HG03159 (cell line): ENCODE results near the gene AGBL1.

ENCODE experiments used
- ATAC-seq: cut with Tn5 transposase; IDR thresholded peaks from one replicate; pipeline ENCODE4 v1.9.1; 2021; ENCODE audit warnings: mild to moderate bottlenecking, moderate library complexity; ENCODE audit not compliant: unreplicated experiment

AGBL1 gene

DNA sequence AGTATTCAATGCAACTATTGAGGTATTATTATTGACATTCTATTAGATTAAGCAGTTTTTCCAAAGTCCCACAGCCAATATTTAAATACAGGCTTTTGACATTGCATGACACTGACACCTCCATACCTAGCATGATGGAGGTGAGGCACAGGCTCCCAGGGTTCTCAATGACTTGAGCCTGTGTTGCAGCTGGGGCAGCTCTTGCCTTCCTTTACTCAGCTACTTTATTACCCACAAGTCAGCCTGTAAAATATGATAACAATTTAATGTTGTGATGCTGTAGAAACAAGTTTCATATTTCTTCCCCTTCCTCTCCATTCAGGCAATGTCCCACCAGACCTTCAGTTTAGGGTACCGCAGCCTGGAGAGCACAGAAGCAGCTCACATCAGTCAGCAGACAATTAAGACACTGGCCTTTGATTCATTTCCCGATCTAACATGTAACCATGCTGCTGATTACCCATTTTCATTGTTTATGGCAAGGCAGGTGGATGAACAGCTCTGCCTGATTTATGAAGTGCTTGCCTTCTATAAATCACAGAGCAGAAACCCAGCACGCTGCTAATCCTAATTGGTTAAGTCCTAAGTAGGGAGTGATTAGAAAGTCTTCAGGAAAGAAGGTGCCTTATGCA, 826.1 kb downstream of the AGBL1 start:
- ATAC-seq = no peak

DNA sequence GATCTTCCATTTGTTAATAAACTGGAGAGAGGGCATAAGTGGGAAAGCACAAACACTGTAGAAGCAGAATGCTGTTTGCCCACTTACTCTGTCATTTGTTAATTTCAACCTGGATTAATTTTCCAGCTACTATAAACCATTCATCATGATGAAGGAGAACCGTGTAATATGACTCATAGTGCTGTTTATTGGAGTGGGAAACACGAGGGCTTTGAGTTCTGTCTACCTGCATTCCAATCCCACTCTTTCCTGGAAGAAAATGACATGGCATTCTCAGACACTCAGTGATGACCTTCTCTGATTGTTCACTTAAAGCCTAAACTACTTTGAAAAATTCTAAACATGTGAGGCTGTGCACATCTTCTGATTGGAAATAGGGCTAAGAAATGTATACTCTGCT, 826.7 kb downstream of the AGBL1 start:
- ATAC-seq = no peak

DNA sequence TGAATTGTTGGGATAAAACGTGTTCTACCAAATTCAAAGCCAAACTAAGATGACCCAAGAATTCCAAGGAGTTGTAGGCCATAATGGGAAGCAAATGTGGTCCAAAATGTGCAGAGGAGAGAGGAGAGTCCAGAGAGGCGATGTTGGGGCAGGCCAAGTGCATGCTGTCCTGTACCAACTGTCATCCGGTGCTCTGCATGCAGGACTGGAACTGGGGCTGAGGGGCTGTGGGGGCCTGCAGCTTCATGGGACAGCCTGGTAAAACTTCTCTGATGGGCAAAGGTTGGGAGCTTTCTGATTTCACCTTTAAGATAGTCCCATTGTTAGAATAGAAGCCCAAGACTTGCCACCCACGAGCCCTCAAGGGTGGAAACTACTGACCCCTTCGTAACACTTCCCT, 831.4 kb downstream of the AGBL1 start:
- ATAC-seq = no peak

DNA sequence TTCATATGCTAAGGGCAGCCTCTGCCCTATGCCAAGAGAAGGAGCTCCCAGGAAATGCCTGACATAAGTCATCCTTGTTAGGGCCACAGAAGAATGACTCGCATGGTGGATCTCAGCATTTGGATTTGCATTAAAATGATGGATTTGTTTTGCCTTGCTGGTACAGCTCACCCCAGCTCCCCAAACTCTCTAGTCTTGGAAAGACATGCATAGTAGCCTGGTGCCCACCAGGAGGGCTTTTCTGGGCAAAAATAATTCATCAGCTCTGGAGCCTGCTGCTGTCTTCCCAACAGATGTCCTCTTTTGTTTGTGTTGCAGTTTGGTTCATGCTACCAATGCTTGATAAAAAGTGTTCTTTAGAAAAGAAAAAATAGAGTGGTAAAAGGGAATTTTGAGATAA, 833.0 kb downstream of the AGBL1 start:
- no peak for ATAC-seq

DNA sequence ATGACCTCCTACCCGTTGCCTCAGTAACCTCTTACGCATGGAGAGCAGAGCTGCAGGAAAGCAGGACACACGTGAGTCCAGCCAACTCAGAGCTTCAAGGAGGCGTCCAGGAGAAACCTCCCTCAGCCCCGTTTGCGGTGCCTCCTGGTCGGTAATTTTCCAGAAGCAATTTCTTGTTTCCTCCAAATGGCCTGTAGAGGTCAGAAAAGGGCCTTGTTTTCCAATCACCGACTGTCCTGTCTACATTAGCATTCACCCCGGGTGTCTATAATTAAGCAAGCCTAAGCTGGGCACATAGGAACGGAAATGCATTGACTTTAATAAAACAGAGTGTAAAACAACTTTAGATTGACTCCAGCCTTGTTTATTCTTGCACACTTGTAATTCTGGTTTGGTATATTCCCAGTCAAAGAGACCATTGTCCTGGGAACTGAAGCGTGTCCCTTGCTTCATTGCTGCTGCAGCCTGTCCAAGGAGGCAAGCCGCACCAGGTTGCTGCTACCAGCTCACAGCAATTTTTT, 836.2 kb downstream of the AGBL1 start:
- no peak for ATAC-seq

DNA sequence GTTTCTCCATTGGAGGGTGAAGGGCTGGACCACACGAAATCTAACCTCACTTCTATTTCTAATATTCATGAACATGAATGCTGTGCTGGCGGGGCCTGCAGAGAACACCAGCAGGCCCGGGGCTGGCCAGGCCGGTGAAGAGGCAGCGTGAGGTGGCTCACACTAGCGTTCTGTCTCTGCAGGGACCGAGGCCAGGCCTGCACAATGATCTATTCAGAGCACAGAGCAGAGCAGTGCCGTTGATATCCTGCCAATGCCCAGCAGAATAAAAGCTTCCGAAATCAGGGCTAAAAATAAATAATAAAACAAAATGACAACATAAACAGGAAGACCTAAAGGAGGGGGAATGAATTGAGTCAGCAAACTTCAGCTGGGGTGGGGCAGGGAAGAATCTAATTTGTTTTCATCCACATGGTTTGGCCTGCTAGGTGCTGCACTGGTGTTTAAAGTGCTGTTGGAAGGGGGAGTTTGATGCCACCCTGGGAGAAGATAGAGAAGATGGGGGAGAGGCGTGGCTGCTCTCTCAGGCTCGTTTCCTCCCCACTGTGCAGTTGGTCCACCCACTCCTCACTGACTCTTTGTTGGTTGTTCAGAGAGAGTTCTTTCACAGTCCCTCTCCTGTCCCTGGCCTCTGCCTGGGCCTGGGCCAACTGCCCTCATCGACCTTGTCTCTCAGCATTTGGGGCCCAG, 837.1 kb downstream of the AGBL1 start:
- ATAC-seq = no peak

DNA sequence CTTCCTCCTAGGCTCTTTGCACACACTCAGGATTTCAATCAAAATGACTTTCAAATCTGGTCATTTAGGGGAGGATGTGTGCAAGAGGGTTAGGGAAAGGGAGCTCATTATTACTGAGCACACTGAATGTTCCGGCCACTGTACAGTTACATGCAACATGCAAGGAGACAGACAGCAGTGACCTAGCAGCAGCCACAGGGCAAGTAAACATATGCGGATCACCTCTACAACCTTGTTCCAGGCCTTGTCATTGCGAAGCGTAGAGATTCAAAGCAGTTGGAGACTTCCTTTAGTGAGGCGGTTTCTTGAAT, 837.6 kb downstream of the AGBL1 start:
- ATAC-seq = no peak

DNA sequence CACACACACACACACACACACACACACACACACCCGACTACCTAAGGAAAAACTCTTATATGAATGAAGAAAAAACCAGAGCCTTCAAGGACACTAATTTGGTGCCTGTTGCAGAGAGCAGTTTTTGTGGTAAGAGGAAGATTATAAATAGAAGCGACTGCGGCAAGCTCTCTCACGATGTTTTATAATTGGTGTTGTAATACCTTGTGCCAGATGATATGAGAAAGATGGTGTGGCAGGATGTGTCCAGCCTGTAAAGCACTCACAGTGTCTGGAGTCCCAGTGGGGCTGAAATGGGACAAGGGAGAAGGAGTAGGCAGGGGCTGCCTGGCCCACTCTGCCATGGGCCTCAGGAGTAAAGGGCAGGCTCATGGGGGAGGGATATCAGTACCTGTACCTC, 839.9 kb downstream of the AGBL1 start:
- no peak for ATAC-seq

DNA sequence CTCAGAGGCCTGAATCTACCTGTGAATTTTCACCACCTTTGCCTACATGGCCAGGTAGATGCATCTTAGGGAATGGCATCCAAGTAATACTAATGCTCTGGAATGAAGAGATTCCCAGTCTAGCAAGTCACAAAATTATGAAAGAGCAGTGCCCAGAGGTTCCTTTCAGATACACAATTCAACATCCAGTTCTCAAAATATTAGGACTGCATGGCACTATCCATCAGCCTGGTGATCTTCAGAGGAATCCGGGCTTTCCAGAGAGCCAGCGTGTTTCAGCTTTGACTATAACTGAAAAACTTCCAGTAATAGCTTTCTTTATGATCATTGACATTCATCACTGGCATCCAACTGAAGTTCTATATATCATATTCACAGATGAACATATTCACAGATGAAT, 849.8 kb downstream of the AGBL1 start:
- ATAC-seq = no peak

DNA sequence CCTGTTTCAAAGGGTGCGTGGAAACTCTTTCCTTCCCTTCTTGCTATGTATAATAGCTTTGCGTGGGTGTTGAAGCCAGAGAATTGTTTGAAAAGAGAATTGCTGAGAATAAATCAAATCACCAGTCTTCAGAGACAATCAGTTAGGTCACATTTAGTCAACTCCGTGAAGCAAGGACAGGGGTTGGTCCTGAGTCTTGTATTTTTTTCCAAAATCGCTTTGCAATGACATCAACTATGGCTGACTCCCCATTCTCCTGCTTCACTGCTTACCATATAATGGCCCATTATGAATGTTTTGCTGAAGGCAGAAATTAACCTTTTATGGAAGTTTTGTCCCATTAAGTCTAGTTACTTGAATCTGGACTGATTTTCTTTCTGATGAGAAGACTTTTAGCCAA, 852.8 kb downstream of the AGBL1 start:
- no peak for ATAC-seq

DNA sequence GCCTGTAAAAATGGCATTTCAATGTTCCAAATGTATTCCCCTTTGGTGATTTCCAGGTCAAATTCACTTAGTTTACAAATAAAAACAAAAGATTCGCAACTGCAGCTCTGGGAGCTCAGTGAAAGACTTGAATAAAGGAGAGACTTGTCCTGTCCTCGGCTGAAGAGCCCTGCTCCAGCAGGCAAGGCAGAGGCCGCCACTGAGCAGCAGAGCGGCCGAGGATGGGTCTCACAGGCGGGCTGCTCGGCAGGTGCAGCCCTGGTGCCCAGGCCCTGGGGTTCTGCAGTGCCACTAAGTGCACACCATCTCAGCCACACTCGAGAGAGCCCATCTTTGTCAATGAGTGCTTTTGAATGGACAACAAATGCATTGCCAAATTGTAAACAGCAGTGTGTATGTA, 856.2 kb downstream of the AGBL1 start:
- no peak for ATAC-seq

DNA sequence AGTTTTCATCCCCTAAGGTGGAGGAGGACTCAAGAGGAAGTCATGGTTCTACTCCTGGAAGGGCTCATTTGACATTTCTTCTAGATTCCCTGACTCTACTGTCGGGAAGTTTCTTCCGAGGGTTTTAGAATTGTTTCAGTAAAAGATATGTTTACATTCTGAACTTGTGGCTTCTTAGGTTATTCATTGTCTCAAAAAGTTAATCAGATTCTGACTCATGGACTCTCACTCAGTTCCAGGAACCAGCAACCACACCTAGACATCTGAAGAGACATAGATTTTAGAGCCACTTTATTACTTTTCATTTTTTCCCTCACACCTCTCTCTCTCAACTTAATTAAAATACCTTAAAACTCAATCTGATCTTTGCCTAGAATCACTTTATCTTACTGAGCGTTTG, 862.6 kb downstream of the AGBL1 start:
- no peak for ATAC-seq

DNA sequence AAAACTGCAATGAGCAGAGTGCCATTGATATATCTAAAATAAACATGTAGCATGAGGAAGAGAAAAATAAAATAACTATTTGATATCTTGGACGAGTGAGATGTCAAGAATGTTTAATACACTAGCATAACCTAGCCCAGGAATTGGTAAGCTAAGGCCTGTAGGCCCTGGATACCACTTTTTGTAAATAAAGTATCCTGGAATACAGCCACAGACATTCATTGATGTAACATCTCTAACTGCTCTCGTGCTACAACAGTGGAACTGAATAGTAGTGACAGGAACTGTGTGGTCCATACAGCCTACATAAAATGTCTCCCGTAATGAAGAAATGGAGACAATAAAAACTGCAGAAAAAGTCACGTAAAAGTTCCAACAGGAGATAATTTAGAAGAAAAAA, 869.0 kb downstream of the AGBL1 start:
- ATAC-seq = no peak

DNA sequence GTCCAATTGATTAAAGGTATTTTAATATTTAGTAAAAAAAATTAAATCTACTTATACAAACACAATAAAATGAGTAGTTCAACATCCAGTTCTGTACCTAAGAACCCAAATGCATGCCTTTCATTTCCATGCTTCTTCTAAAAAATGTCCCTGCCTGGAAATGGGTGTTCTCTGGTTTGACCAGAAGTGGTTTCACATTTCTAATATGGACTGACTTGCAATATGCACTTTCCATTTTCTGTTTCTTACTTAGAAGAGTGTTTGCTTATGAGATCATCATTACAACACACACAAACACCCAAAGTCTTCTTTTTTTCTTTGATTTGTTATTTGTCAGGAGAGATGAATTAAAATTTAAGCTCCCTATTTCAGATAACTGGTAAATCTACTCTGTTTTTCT, 879.6 kb downstream of the AGBL1 start:
- no peak for ATAC-seq

DNA sequence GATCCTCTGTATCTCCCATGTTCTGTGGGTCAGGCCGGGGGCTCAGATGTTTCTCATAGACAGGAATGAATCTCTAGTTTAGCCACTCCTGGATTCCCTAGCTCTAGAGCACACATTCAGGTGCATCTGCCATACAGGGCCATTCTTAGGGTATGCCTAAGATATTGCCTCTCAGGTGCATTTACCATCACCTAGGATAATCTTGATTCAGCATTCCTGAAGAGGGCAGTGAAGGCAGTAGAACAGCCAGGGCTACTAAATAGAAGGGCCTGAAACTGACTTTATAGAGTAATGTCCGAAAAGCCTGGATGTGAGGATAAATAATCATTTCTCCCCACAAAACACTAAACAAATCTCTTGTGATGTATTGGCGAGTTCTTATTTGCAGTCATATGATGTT, 882.0 kb downstream of the AGBL1 start:
- ATAC-seq = no peak

DNA sequence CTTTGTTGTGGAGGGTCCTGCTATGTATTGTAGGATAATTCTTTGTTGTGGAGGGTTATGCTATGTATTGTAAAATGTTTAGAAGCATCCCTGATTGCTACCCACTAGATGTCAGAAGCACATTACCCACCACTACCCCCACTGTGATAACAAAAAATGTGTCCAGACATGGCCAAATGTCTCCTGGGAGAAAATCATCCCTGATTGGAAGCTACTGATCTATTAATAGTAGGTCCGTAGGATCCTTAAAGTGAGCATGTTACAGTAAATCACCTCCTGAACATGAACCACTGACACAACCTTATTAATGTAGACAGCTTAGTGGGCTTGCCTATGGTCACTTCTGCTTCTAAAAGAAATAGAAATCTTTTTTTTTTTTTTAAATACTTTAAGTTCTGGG, 884.6 kb downstream of the AGBL1 start:
- ATAC-seq = no peak

DNA sequence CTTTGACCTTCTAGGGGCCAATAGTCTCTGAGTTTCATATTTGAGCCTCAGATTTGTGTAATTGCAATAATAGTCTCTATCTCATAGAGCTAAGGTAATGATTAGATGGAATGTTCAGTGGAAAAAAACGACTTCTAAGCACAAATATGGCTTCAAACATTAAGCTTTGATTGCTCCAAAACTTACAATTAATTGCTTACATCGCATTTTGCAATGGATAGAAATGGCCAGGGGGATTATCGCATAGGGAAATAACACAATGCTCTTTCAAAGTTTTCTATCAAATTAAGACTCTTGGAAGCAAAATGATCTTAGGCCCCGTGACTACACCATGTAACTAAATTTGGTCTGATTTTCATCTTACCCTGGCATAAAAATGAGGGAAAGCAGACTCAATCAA, 888.6 kb downstream of the AGBL1 start:
- ATAC-seq = no peak

DNA sequence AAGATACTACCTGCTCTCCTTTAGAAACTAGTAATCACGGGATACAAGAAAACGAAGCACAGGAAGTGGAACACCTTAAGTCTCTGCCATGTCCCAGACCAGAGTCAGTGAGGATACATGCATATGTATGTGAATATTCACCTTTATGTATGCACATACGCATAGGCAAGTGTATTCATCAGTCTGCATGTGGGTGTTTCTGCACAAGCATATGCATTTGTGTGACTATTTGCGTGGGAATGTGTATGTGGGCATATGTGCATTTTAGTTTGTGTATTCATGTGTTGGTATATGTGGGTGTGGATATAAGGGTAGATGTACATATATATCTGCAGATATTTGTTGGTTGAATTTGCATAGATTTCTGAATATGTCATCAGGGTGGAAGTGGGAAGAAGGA, 889.7 kb downstream of the AGBL1 start:
- no peak for ATAC-seq

DNA sequence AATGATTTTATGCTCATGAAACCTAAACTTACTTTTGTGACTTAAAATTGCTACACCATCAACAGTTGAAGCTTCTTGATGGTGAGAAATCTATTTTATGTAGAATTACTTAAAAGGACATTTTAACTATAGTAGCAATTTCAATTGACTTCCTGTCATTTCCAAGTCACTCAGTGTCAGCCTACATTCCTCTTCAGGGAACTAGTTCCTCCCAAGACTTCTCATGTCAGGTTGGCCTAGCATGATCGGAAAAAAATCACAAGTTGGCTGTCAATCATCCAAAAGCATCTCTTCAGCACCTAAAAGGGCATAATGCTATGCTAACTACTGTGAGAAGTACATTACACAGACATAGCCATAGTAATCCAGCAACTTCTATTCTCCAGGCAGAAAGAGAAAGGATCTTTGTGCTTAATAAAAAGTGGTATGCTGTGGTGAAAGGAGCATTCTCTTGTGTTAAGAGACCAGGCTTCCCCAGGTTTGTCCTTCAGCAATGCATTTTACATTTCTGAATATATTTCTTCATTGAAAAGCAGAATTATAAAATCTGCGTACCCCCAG, 893.7 kb downstream of the AGBL1 start:
- ATAC-seq = no peak

DNA sequence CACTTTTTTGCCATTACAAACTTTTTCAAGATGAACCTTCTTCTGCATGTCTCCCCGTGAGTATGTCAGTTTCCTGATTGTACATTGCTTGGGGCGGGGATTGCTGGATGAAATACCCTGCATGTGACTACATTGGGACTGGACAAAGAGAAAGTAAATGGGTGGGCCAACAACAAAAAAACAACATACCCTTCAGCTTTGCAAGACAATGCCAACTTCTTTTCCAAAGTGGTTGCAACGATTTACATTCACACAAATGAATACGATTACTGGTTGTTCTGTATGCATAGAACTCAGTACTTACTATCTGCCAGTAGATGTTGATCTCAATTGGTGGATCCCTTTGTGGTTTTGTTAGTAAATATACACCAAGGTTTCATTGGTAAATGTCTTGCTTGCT, 908.4 kb downstream of the AGBL1 start:
- no peak for ATAC-seq

DNA sequence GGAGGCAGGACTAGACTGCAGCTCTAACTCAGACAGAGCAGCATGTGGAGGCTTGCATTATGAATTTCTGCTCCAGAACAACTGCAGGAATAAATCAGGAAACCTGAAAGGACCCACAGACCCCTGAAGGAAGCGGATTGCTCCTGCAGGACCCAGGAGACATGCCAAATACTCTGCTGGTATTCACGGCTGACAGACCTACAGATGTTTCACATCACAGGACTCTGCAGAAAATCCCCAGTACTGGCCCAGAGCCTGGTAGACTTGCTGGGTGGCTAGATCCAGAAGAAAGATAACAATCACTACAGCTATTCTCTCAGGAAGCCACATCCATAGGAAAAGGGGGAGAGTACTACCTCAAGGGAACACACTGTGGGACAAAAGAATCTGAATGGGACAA, 942.1 kb downstream of the AGBL1 start:
- ATAC-seq = no peak

DNA sequence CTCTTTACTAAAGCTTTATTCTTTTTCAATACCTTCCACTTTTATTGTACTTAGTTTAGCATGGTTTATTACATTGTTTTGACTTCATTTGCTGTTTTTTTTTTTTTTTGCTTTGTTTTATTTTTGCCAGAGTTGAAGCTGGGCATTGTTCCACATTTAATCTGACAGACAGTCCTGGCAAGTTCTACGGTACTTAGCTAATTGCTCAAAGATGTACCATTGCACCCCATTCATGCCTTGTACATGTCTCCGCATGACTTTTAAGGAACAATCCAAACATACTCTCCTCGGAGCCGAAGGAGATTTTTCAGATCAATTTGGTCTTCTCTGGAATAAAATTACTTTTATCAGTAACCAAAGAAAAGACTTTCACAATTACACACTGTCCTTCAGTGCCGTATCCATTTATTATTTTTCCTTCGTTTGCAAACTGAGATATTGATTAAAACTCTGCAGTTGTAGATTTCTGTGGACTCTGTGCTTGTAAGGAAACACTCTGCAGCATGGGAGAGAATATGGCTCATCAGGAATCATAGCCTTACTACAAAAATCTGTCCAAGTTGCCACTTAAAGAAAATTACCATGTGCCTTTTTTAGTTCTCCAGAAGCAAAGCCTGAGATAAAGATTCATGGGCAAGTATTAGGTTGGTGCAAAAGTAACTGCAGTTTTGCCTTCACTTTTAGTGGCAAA, 952.0 kb downstream of the AGBL1 start:
- ATAC-seq = no peak
